SK-N-SH (cell line): ENCODE results near the gene AKR1C1. TPM values are rescaled to one million over a fixed set of nuclear protein-coding genes. Genes with fewer than 3 reads are reported as not detected.
"Not testable (repeated sequence)": the region's sequence is repeated elsewhere in the genome, so short reads cannot be mapped to it uniquely, and the experiment has no call there.

Experiments
- CTCF ChIA-PET: fragments of 300-600, 350-600 bp; formaldehyde crosslinking; extraction: SDS; loops from one replicate; lab custom pipeline; 2021; lab: Yijun Ruan, JAX
- POLR2A ChIA-PET: fragments of 350-600 bp; sonication (Branson Sonifier 250); formaldehyde crosslinking; extraction: SDS; loops from one replicate; lab custom pipeline; 2020; ENCODE audit warnings: antibody characterized with exemption, inconsistent platforms; lab: Yijun Ruan, JAX
- DNase-seq: peaks from one replicate; pipeline ENCODE4 v3.0.0; 2012
- H2AFZ ChIP-seq: fragments of 200-600 bp; sonication (generic); 2 replicates; pipeline ENCODE4 v1.8.1; 2016; ENCODE audit warnings: antibody characterized with exemption, mild to moderate bottlenecking, low read depth
- H3F3A ChIP-seq: fragments of 200-600 bp; sonication (generic); replicated peaks from 2 replicates; pipeline ENCODE3; 2016; ENCODE audit warnings: antibody characterized with exemption, mild to moderate bottlenecking; ENCODE audit not compliant: insufficient read depth
- H3K27ac ChIP-seq, 2 experiments: fragments of 200-500 bp in 1 of 2; fragments of 200-600 bp in 1 of 2; sonication (Bioruptor generic) in 1 of 2; sonication (generic), shearing (Covaris generic) in 1 of 2; 2 replicates each; pipeline versions ENCODE4 v1.5.1 to v1.6.1; 2014 to 2016; ENCODE audit warnings: low read depth in 2 of 2, inconsistent platforms in 1 of 2, low read length in 1 of 2, mild to moderate bottlenecking in 1 of 2, mixed read lengths in 1 of 2
- H3K27me3 ChIP-seq: fragments of 200-600 bp; sonication (generic), shearing (Covaris generic); 2 replicates; pipeline ENCODE4 v1.6.1; 2016; ENCODE audit warnings: mixed run types; ENCODE audit not compliant: insufficient read depth
- H3K36me3 ChIP-seq, 2 experiments: fragments of 200-500 bp in 1 of 2; fragments of 200-600 bp in 1 of 2; sonication (Bioruptor generic) in 1 of 2; sonication (generic) in 1 of 2; replicated peaks in 1 of 2; 2 replicates each; pipeline versions ENCODE3 to v1.5.1; 2014 to 2016; ENCODE audit warnings: low read length in 1 of 2, mild to moderate bottlenecking in 1 of 2; ENCODE audit not compliant: insufficient read depth in 2 of 2, control insufficient read depth in 1 of 2
- H3K4me1 ChIP-seq, 2 experiments: fragments of 200-500 bp in 1 of 2; fragments of 200-600 bp in 1 of 2; sonication (Bioruptor generic) in 1 of 2; sonication (generic), shearing (Covaris generic) in 1 of 2; 2 replicates each; pipeline versions ENCODE4 v1.5.1 to v1.6.1; 2014 to 2016; ENCODE audit warnings: low read depth in 1 of 2, low read length in 1 of 2, mixed run types in 1 of 2; ENCODE audit not compliant: insufficient read depth in 2 of 2, control insufficient read depth in 1 of 2
- H3K4me2 ChIP-seq: fragments of 200-600 bp; sonication (generic), shearing (Covaris generic); 2 replicates; pipeline ENCODE4 v1.6.1; 2017; ENCODE audit warnings: mixed run types
- H3K4me3 ChIP-seq, 2 experiments: fragments of 200-500 bp in 1 of 2; fragments of 200-600 bp in 1 of 2; sonication (Bioruptor generic) in 1 of 2; sonication (generic), shearing (Covaris generic) in 1 of 2; 2 replicates each; pipeline versions ENCODE4 v1.5.1 to v1.8.1; 2014 to 2016; ENCODE audit warnings: low read depth in 2 of 2, inconsistent platforms in 1 of 2, low read length in 1 of 2, mild to moderate bottlenecking in 1 of 2, mixed read lengths in 1 of 2, moderate library complexity in 1 of 2
- H3K79me2 ChIP-seq: fragments of 200-600 bp; sonication (generic); 2 replicates; pipeline ENCODE4 v1.8.1; 2017; ENCODE audit warnings: mild to moderate bottlenecking; ENCODE audit not compliant: insufficient read depth
- H3K9ac ChIP-seq: fragments of 200-600 bp; sonication (generic); 2 replicates; pipeline ENCODE4 v1.6.1; 2017; ENCODE audit warnings: mixed run types
- H3K9me2 ChIP-seq: fragments of 200-600 bp; sonication (generic); 2 replicates; pipeline ENCODE4 v1.6.1; 2017; ENCODE audit warnings: mixed run types
- H3K9me3 ChIP-seq: fragments of 200-600 bp; sonication (generic); 2 replicates; pipeline ENCODE4 v1.6.1; 2017; ENCODE audit warnings: mixed run types, mild to moderate bottlenecking, moderate library complexity
- H4K20me1 ChIP-seq: fragments of 200-600 bp; sonication (generic); 2 replicates; pipeline ENCODE4 v1.6.1; 2017; ENCODE audit warnings: mild to moderate bottlenecking, mixed run types; ENCODE audit not compliant: insufficient read depth
- MXI1 ChIP-seq: IDR thresholded peaks from 2 replicates; pipeline ENCODE4 v1.6.1; 2012; ENCODE audit warnings: mild to moderate bottlenecking, low read depth, low read length, improper control_type of control experiment
- NRF1 ChIP-seq: IDR thresholded peaks from 2 replicates; pipeline ENCODE4 v1.6.1; 2012; ENCODE audit warnings: low read depth, mild to moderate bottlenecking, low read length
- RAD21 ChIP-seq: IDR thresholded peaks from 2 replicates; pipeline ENCODE4 v1.6.1; 2012; ENCODE audit warnings: mild to moderate bottlenecking, low read length
- REST ChIP-seq: IDR thresholded peaks from 2 replicates; pipeline ENCODE4 v1.6.1; 2012; ENCODE audit warnings: mild to moderate bottlenecking, low read depth, low read length, moderate library complexity
- RXRA ChIP-seq: IDR thresholded peaks from 2 replicates; pipeline ENCODE4 v1.4.0; 2012; ENCODE audit warnings: low read depth, mild to moderate bottlenecking, borderline replicate concordance
- SIN3A ChIP-seq: IDR thresholded peaks from 2 replicates; pipeline ENCODE4 v1.6.1; 2012; ENCODE audit warnings: low read depth, mild to moderate bottlenecking, low read length, moderate library complexity, borderline replicate concordance
- TCF12 ChIP-seq: IDR thresholded peaks from 2 replicates; pipeline ENCODE4 v1.4.0; 2012
- TEAD4 ChIP-seq: IDR thresholded peaks from 2 replicates; pipeline ENCODE4 v1.4.0; 2012; ENCODE audit warnings: mild to moderate bottlenecking, borderline replicate concordance; ENCODE audit not compliant: insufficient read depth
- USF1 ChIP-seq: IDR thresholded peaks from 2 replicates; pipeline ENCODE4 v1.4.0; 2012; ENCODE audit warnings: low read depth, borderline replicate concordance
- WGBS: methylation state at CpG from one replicate; pipeline ENCODE4 v1.1.6; 2017; ENCODE audit warnings: low lambda C conversion rate; 5-methylcytosine and 5-hydroxymethylcytosine counted together
- polyA plus RNA-seq, 3 experiments: library from polyadenylated mRNA; depleted of rRNA; stranded (reverse); fragments of >200 nt; gene quantifications; 2 replicates each; pipeline ENCODE4 v1.2.3, GENCODE V29; 2012

AKR1C1 gene
- polyA plus RNA-seq, 1 of the 3 experiments (the other 2 are of a cell fraction) = 1.3 TPM

GRCh38 chr10:5011392-5011791 is 48.2 kb downstream of the AKR1C1 start:
- POLR2A ChIA-PET, H3K9me2 ChIP-seq, H3K9me3 ChIP-seq, DNase-seq, H3K9ac ChIP-seq, H3K4me2 ChIP-seq, H3K36me3 ChIP-seq, H3K79me2 ChIP-seq, H3K27me3 ChIP-seq, H3K4me3 ChIP-seq, H3F3A ChIP-seq, H4K20me1 ChIP-seq, H3K4me1 ChIP-seq, H2AFZ ChIP-seq, H3K27ac ChIP-seq, CTCF ChIA-PET: not testable (repeated sequence)
- 46% methylated on average over 2 of the region's 2 CpGs for WGBS

- H4K20me1 ChIP-seq = no peaks in the 10 kb centered on the region
- no peaks in the 10 kb centered on the region; a peak in 1 of 4 replicates for H3K4me1 ChIP-seq
- DNase-seq = no peak
- no peak overlapping the region for H3K9ac ChIP-seq
- H3K4me2 ChIP-seq = no peak overlapping the region
- H3K27ac ChIP-seq = no peak overlapping the region
- no peak overlapping the region for H3K4me3 ChIP-seq
- no peaks in the 10 kb centered on the region for H3K36me3 ChIP-seq
- H3K79me2 ChIP-seq = no peaks in the 10 kb centered on the region
- no peaks in the 10 kb centered on the region for H3K9me3 ChIP-seq
- WGBS = 5% methylated on average over 2 of the region's 2 CpGs
- ChIA-PET CTCF (no interaction called here), POLR2A (no interaction called here)
- TF ChIP-seq TEAD4 (no peak), SIN3A (no peak), NRF1 (no peak), TCF12 (no peak), MXI1 (no peak), USF1 (no peak), REST (no peak), RAD21 (no peak), RXRA (no peak)
- H3K9me2 ChIP-seq = no peaks in the 10 kb centered on the region
- no peaks in the 10 kb centered on the region for H3F3A ChIP-seq
- no peak overlapping the region for H2AFZ ChIP-seq
- H3K27me3 ChIP-seq = no peaks in the 10 kb centered on the region
These were observed 49.4 kb downstream of the AKR1C1 start for GRCh38 chr10:5012595-5012994.
